DND-41 (cell line): Measurements from ENCODE around the gene CACNA2D3.

Experiments used
- ATAC-seq: fragments of 200-7000 bp; cut with Tn5 transposase; 3 replicates; pipeline ENCODE4 v1.9.1; 2021; ENCODE audit warnings: low read depth; ENCODE audit not compliant: insufficient read depth
- DNase-seq: peaks from one replicate; pipeline ENCODE4 v3.0.0-alpha.2; 2020
- H2AFZ ChIP-seq: 2 replicates; pipeline ENCODE4 v1.6.0; 2012; ENCODE audit warnings: low read depth, low read length
- H3K27ac ChIP-seq: 2 replicates; pipeline ENCODE4 v1.5.1; 2012; ENCODE audit warnings: low read length, inconsistent platforms
- H3K27me3 ChIP-seq: fragments of 200-600 bp; sonication (generic); 2 replicates; pipeline ENCODE4 v1.6.0; 2012; ENCODE audit warnings: low read length, mild to moderate bottlenecking, inconsistent platforms; ENCODE audit not compliant: insufficient read depth, poor library complexity
- H3K36me3 ChIP-seq: 2 replicates; pipeline ENCODE4 v1.5.1; 2012; ENCODE audit warnings: low read length, inconsistent platforms; ENCODE audit not compliant: insufficient read depth
- H3K4me1 ChIP-seq: 2 replicates; pipeline ENCODE4 v1.5.1; 2012; ENCODE audit warnings: mild to moderate bottlenecking, low read length; ENCODE audit not compliant: insufficient read depth
- H3K4me2 ChIP-seq: 2 replicates; pipeline ENCODE4 v1.6.0; 2012; ENCODE audit warnings: mild to moderate bottlenecking, moderate library complexity, low read length, inconsistent platforms; ENCODE audit not compliant: insufficient read depth
- H3K4me3 ChIP-seq, 2 experiments: fragments of 200-600 bp in 1 of 2; shearing (Covaris generic) in 1 of 2; 2 replicates each; pipeline ENCODE4 v1.5.1; 2012 to 2016; ENCODE audit warnings: inconsistent platforms in 2 of 2, low read length in 2 of 2, mild to moderate bottlenecking in 2 of 2, low read depth in 1 of 2, moderate library complexity in 1 of 2
- H3K79me2 ChIP-seq: 2 replicates; pipeline ENCODE4 v1.6.0; 2012; ENCODE audit warnings: low read length, inconsistent platforms; ENCODE audit not compliant: insufficient read depth
- H3K9ac ChIP-seq: 2 replicates; pipeline ENCODE4 v1.6.0; 2012; ENCODE audit warnings: low read depth, mild to moderate bottlenecking, inconsistent platforms, low read length, moderate library complexity
- H3K9me3 ChIP-seq: 2 replicates; pipeline ENCODE4 v1.5.1; 2012; ENCODE audit warnings: low read length, moderate library complexity, mild to moderate bottlenecking, inconsistent platforms; ENCODE audit not compliant: insufficient read depth, severe bottlenecking
- H4K20me1 ChIP-seq: 2 replicates; pipeline ENCODE4 v1.6.0; 2012; ENCODE audit warnings: low read length; ENCODE audit not compliant: insufficient read depth
- EZH2 ChIP-seq: IDR thresholded peaks from 3 replicates; pipeline ENCODE4 v1.6.1; 2012; ENCODE audit warnings: borderline replicate concordance, low read depth, mild to moderate bottlenecking, moderate library complexity, low read length, inconsistent platforms; ENCODE audit not compliant: severe bottlenecking
- TF ChIP-seq, protein P1 (sequence below): IDR thresholded peaks from 2 replicates; pipeline ENCODE4 v1.5.1; 2012; ENCODE audit warnings: borderline replicate concordance, low read length, moderate library complexity, mild to moderate bottlenecking; ENCODE audit not compliant: poor library complexity, severe bottlenecking; ENCODE audit errors: extremely low read depth

The CACNA2D3 gene

DNA sequence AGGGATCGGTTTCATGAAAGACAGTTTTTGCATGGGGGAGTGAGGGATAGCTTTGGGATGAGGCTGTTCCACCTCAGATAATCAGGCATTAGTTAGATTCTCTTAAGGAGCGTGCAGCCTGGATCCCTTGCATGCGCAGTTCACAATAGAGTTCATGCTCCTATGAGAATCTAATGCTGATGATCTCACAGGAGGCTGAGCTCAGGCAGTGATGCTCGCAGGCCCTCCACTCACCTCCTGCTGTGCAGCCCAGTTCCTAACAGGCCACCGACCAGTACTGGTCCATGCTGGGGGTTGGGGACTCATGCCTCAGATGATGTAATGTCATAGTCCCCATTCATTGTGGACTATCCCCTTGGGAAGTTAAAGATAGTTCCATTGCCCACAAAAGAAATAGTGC lies 255.8 kb downstream of the CACNA2D3 start:
- H3K36me3 ChIP-seq, result no peaks in the 10 kb centered on the region
- H4K20me1 ChIP-seq, result no peaks in the 10 kb centered on the region
- no peak overlapping the region for H3K27ac ChIP-seq
- TF ChIP-seq, protein P1, sequence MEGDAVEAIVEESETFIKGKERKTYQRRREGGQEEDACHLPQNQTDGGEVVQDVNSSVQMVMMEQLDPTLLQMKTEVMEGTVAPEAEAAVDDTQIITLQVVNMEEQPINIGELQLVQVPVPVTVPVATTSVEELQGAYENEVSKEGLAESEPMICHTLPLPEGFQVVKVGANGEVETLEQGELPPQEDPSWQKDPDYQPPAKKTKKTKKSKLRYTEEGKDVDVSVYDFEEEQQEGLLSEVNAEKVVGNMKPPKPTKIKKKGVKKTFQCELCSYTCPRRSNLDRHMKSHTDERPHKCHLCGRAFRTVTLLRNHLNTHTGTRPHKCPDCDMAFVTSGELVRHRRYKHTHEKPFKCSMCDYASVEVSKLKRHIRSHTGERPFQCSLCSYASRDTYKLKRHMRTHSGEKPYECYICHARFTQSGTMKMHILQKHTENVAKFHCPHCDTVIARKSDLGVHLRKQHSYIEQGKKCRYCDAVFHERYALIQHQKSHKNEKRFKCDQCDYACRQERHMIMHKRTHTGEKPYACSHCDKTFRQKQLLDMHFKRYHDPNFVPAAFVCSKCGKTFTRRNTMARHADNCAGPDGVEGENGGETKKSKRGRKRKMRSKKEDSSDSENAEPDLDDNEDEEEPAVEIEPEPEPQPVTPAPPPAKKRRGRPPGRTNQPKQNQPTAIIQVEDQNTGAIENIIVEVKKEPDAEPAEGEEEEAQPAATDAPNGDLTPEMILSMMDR, result no peak
- TF ChIP-seq EZH2, result no peak
- H3K27me3 ChIP-seq, result no peaks in the 10 kb centered on the region
- H3K79me2 ChIP-seq, result no peaks in the 10 kb centered on the region
- no peak overlapping the region for H2AFZ ChIP-seq
- DNase-seq, result no peak
- no peaks in the 10 kb centered on the region for H3K4me1 ChIP-seq
- no peaks in the 10 kb centered on the region for H3K9me3 ChIP-seq
- no peak overlapping the region for H3K4me3 ChIP-seq
- no peak overlapping the region for H3K9ac ChIP-seq
- ATAC-seq, result no peak
- H3K4me2 ChIP-seq, result no peak overlapping the region

DNA sequence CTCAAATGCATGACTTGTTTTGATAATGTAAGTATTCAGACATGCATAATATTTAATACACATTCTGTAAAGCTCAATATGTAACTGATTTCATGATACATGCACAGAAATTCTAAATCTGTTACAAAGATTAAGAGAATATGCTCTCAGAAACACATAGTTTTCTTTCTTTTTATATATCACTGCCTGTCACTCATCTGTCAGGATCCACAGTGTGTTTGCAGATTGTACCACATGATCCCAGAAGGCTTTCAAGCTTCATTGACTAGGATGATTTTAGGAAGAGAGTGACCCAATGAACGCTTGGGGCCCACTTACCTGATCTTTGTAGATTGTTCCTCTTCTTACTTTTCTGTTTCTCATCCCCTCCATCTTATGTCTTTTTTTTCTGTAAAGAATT lies 261.9 kb downstream of the CACNA2D3 start:
- Histone ChIP-seq H3K4me1 (no peaks in the 10 kb centered on the region), H3K27ac (no peak overlapping the region), H3K9me3 (no peaks in the 10 kb centered on the region), H3K36me3 (no peaks in the 10 kb centered on the region), H3K79me2 (no peaks in the 10 kb centered on the region), H4K20me1 (no peaks in the 10 kb centered on the region), H2AFZ (no peak overlapping the region), H3K27me3 (no peaks in the 10 kb centered on the region), H3K4me3 (no peak overlapping the region), H3K4me2 (no peak overlapping the region), H3K9ac (no peak overlapping the region)
- TF ChIP-seq, protein P1, result no peak
- no peak for TF ChIP-seq EZH2
- ATAC-seq (no peak), DNase-seq (no peak)

DNA sequence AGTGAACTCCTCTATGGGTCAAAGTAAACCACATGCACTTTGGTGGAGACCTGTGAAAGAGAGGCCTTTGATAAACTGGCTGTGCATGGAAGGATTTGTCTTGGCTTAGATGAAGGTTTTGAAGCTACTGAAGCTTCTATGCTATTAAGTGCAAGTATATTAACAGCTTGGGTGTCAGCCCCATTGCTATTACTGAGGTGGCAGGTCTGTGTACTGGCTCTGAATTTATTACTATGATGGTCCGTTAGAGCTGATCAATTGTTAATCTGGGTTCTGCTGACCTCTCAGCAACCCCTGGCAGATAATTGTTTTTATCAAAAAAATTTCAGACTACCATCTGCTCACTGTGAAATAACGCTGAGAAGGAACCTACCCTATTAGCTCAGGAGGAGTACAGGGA lies 268.2 kb downstream of the CACNA2D3 start:
- H3K9ac ChIP-seq, result no peak overlapping the region
- no peaks in the 10 kb centered on the region for H3K4me1 ChIP-seq
- no peaks in the 10 kb centered on the region for H3K9me3 ChIP-seq
- no peaks in the 10 kb centered on the region for H3K79me2 ChIP-seq
- H3K36me3 ChIP-seq, result no peaks in the 10 kb centered on the region
- H3K4me2 ChIP-seq, result no peak overlapping the region
- H3K27ac ChIP-seq, result no peak overlapping the region
- ATAC-seq (no peak), DNase-seq (no peak)
- H4K20me1 ChIP-seq, result no peaks in the 10 kb centered on the region
- TF ChIP-seq, protein P1, result no peak
- TF ChIP-seq EZH2, result no peak
- H3K4me3 ChIP-seq, result no peak overlapping the region
- peaks cover 4% of the 10 kb centered on the region for H3K27me3 ChIP-seq
- no peak overlapping the region for H2AFZ ChIP-seq

DNA sequence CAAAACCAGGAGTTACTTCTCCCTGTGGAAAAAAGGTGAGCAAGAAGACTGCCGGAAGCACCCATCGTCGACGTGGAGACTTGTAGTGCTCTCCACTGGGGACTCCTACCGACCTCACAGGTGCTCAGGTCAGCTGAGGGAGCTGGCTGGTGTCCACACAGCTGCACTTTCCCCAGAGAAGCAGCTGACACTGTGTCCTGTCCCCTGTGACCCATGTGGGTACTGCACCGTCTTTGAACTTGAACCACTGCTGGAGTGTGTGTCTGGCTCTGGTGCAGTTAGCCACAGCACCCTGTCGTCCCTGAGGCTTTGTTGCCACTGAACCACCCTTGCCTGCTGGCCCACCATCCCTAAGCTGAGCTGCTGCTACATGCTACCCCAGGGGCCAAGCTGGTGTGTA lies 270.8 kb downstream of the CACNA2D3 start:
- H3K4me1 ChIP-seq, result no peaks in the 10 kb centered on the region
- H3K9ac ChIP-seq, result no peak overlapping the region
- H3K27ac ChIP-seq, result no peak overlapping the region
- no peak overlapping the region for H2AFZ ChIP-seq
- no peak for DNase-seq
- H3K9me3 ChIP-seq, result no peaks in the 10 kb centered on the region
- no peak overlapping the region for H3K4me2 ChIP-seq
- no peak overlapping the region for H3K4me3 ChIP-seq
- H4K20me1 ChIP-seq, result no peaks in the 10 kb centered on the region
- TF ChIP-seq, protein P1, result no peak
- TF ChIP-seq EZH2, result no peak
- no peak for ATAC-seq
- peaks cover 4% of the 10 kb centered on the region for H3K27me3 ChIP-seq
- H3K79me2 ChIP-seq, result no peaks in the 10 kb centered on the region
- H3K36me3 ChIP-seq, result no peaks in the 10 kb centered on the region
